ENCODE data around the gene JAK1. TPM values are rescaled to one million over a fixed set of nuclear protein-coding genes. Genes with fewer than 3 reads are reported as not detected.

JAK1 gene
- total and polyA plus RNA-seq, 2 of the 8 experiments (the other 6 are each of a cell fraction or from before 2014, with no cell fraction given): 7.8 to 24.5 TPM

DNA sequence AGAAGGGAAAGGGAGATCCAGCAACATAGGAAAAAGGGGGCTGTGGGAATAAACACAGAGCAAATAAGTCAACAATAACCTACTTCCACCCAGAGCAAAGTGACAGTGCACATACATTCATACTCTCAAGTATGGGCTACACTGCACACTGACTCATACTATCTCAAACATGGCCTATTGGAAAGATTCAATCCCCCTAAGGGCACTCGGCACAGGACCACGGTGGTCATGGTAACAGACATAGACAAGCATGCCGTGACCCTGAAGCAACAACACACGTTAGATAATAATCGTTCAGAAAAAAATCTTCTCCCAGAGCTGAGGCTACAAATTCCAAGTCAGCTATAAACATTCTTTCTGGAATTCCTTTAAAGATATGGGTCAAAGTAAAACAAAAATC is 16.8 kb upstream of the JAK1 start (continued):
- TF ChIP-seq, protein P1, sequence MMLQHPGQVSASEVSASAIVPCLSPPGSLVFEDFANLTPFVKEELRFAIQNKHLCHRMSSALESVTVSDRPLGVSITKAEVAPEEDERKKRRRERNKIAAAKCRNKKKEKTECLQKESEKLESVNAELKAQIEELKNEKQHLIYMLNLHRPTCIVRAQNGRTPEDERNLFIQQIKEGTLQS (IDR thresholded peaks at IDR 0.05; ENCODE audit: insufficient read depth, low read depth, low read length): no peak
- TF ChIP-seq POLR2A (IDR thresholded peaks at IDR 0.05; ENCODE audit: control extremely low read depth in 1 of 2, low read depth in 2 of 2, low read length in 2 of 2): no peak

Data from H1 (cell line).